CD4-positive, alpha-beta T cell treated with Interleukin-2 at 100 ng/mL for 4 hours (primary cell): ENCODE data around the gene TP53TG3E.
"Not testable (repeated sequence)": the region's sequence is repeated elsewhere in the genome, so short reads cannot be mapped to it uniquely, and the experiment has no call there.

Experiments used
- DNase-seq: peaks from one replicate; pipeline ENCODE4 v3.0.0-alpha.2; 2020; ENCODE audit warnings: low spot score

TP53TG3E gene

DNA sequence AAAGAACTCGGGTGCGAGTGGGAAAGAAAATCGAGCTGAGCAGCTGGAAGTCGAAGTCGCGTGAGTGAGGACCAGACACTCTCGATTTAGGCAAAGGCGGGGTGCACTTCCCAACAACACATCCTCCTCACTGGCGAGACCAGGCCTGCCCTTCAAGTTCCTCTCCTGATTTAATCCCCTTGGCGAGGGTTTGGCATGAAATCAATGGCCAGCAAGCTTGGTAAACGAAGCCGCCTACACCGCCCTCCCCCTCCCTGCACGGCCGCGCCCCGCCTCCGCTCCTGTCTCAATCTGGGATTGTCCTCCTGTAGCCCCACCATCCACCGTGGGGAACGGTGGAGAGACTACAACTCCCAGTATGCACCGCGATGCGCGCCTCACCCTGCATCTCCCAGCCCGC is at the start of gene TP53TG3E:
Gene TP53TG3E, plus strand, starts transcription at position 301 of the 400 bp plus-strand sequence. Its CDS starts 68 bp downstream, at position 369.
- DNase-seq, result not testable (repeated sequence)

DNA sequence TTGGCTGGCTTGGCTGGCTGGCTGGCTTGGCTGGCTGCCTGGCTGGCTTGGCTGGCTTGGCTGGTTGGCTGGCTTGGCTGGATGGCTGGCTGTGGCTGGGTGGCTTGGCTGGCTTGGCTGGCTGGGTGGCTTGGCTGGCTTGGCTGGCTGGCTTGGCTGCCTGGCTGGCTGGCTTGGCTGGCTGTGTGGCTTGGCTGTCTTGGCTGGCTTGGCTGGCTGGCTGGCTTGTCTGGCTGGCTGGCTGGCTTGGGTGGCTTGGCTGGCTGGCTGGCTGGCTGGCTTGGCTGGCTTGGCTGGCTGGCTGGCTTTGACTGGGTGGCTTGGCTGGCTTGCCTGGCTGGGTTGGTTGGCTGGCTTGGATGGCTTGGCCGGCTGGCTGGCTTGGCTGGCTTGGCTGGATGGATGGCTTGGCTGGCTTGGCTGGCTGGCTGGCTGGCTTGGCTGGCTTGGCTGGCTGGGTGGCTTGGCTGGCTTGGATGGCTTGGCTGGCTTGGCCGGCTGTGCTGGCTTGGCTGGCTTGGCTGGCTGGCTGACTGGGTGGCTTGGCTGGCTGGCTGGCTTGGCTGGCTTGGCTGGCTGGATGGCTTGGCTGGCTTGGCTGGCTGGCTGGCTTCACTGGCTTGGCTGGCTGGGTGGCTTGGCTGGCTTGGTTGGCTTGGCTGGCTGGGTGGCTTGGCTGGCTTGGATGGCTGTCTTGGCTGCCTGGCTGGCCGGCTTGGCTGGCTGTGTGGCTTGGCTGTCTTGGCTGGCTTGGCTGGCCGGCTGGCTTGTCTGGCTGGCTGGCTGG is 32.3 kb downstream of the TP53TG3E start:
- DNase-seq, result peak; percentile 5

GRCh38 chr16:33337627-33338542 is 33.8 kb downstream of the TP53TG3E start:
- DNase-seq, result not testable (repeated sequence)

DNA sequence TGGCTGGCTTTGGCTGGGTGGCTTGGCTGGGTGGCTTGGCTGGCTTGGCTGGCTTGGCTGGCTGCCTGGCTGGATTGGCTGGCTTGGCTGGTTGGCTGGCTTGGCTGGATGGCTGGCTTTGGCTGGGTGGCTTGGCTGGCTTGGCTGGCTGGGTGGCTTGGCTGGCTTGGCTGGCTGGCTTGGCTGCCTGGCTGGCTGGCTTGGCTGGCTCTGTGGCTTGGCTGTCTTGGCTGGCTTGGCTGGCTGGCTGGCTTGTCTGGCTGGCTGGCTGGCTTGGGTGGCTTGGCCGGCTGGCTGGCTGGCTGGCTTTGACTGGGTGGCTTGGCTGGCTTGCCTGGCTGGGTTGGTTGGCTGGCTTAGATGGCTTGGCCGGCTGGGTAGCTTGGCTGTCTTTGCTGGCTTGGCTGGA is 34.4 kb downstream of the TP53TG3E start:
- not testable (repeated sequence) for DNase-seq

- not testable (repeated sequence) for DNase-seq
Observed at GRCh38 chr16:33339093-33340061, 35.3 kb downstream of the TP53TG3E start.
